ENCODE results near the gene PAPOLA.

The PAPOLA gene

GRCh38 chr14:96603350-96604255 lies 101.4 kb downstream of the PAPOLA start:
- no peak overlapping the region for H3K4me3 ChIP-seq (ENCODE audit: control insufficient read depth, low read depth, low read length)
- DNase-seq (ENCODE audit: low read depth) = no peak
- no peak for TF ChIP-seq CTCF (IDR thresholded peaks at IDR 0.05; ENCODE audit: control insufficient read depth, insufficient read depth, low read depth, low read length, missing control alignments)

DNA sequence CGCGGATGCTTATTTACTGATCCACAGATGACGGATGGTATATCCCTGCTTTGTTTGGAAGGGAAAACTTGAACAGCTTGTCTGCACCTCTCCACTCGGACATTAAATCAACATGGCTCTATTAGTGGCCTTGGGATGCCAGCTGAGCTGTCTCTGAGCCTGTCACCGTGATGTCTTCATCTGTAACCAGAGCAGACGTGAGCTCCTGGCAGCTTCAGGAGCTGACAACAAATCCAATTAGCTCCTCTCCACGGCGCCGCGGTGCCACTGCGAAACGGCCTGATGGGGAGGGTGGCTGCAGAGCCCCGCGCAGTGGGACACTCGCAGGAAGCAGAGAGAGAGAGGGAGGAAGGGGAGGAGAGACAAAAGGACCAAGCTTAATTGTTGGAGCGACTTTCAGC lies 112.3 kb downstream of the PAPOLA start:
- no peak overlapping the region for H3K4me3 ChIP-seq (ENCODE audit: control insufficient read depth, low read depth, low read length)
- no peak for DNase-seq (ENCODE audit: low read depth)
- no peak for TF ChIP-seq CTCF (IDR thresholded peaks at IDR 0.05; ENCODE audit: control insufficient read depth, insufficient read depth, low read depth, low read length, missing control alignments)

- no peak overlapping the region for H3K4me3 ChIP-seq (ENCODE audit: control insufficient read depth, low read depth, low read length)
- DNase-seq (ENCODE audit: low read depth) = no peak
- TF ChIP-seq CTCF (IDR thresholded peaks at IDR 0.05; ENCODE audit: control insufficient read depth, insufficient read depth, low read depth, low read length, missing control alignments) = no peak
Measured at GRCh38 chr14:96616161-96616721, 114.1 kb downstream of the PAPOLA start.

Measured in AG09309 (cell line).